ENCODE data around the gene GMEB2.

GMEB2 gene

DNA sequence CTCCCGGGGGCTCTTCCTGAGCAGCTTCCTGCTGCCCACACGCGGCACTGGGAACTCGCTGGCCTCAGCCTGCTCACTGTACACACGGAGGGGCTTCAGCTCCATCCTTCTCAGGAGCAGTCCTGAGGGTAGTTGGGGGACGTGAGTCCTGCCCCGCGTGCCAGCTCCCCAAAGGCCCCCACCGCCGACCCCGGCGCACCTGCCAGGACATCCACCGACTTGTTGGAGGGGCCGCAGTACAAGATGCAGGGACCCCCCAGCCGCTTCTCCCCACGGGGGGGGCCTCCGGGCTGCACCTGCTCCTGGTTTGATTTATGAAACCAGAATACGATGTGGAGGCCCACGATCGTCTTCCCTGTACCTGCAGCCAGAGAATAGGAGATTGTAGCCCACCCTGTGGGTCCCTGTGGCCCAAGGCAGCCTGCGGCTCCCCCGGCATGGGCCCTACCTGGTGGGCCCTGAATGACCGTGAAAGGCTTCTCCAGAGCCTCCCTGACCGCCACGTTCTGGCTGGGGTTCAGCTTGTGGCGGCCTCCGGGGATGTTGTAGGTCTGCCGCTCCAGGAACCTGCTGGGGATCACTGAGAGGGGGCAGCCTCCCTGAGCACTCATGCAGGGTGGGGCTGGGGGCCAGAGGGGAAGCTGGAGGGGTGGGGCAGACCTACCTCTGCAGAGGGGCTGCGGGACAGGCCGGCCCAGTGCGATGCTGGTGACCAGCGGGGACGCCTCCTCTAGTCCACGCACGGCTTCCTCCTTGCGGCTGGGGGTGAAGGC, 65.1 kb downstream of the GMEB2 start:
- TF ChIP-seq GATA2 (IDR thresholded peaks at IDR 0.05; ENCODE audit: low read depth, low read length) (no peak), GATA3 (IDR thresholded peaks at IDR 0.05; ENCODE audit: low read depth, low read length) (no peak)

DNA sequence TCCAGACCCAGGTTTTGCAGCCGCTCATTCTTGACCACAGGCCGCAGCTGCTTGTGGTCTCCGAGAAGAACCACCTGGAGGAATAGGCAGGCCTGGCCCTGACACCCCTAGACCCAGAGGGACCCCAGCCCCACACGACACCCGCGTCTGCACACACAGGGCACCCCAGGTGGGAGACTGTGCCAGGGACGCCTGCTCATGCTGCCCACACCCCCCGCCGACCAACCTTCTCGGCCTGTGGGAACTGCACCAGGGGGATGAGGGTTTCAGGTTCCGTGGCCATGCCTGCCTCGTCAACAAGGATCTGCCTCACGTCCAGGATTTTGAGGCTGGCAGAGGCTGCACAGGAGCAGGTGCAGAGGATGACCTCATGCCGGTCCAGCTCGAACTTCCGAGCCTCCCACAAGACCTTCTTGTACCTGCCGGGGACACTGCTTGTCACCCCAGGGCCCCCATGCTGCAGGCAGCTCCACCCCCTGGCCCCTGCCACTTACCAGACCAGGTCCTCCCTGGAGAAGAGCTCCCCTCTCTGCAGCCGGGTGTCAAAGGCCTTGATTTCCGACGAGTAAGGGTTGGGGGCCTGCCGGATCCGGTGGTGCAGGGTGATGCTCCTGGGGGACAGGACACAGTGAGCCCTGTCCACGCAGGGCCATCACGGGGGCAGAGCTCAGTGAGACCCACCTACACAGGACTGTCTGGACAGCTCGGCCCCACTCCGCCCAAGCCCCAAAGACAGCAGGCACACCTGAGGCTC, 65.9 kb downstream of the GMEB2 start:
- TF ChIP-seq GATA2 (IDR thresholded peaks at IDR 0.05; ENCODE audit: low read depth, low read length) (no peak), GATA3 (IDR thresholded peaks at IDR 0.05; ENCODE audit: low read depth, low read length) (no peak)

DNA sequence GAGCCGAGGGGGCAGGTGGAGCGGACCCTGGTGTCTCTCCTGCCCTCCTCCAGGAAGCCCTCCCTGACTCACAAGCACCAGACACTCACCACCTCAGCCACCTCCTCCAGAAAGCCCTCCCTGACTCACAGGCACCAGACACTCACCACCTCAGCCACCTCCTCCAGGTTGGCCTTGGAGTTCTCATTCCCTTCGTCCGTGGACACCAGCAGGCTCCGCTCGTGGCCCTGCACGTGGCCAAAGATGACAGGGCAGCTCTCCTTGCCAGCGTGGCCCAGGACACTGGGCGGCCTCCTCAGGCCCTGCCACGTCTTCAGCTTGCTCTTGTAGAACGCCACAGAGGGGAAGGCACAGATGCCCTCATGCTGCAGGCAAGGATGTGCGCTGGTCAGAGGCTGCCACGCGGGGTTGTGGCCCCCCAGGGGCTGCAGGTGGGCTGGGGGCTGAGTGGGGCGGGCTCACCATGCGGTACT, 66.5 kb downstream of the GMEB2 start:
- TF ChIP-seq GATA3 (IDR thresholded peaks at IDR 0.05; ENCODE audit: low read depth, low read length) = no peak
- no peak for TF ChIP-seq GATA2 (IDR thresholded peaks at IDR 0.05; ENCODE audit: low read depth, low read length)

DNA sequence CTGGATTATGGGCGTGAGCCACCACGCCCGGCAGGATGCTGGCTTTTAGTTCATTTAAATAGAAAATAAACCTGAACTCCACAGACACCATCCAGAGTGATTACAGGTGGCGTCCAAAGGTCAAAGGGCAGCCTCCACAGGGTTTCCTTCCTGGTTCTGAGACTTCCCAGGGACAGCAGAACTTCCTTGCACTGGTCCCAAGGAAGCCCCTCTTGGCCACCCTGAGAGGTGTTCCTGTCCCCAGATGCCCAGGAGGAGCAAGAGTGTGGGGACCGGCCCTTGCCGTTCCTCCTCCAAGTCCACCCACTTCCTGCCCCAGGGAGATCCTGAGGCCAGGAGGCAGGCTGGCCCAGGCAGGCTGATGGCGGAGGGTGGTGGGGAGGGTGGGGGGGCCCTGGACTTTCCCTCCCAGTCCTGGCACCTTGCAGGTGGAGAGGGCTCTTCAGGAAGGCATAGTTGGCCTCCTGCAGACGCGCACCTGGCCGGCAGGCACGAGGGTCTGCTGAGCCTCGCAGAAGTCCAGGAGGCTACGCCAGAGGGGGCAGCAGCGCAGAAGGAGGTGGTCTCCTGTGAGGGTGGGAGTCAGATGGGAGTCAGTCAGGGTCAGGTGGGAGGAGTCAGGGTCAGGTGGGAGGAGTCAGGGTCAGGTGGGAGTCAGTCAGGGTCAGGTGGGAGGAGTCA, 68.0 kb downstream of the GMEB2 start:
- TF ChIP-seq GATA3 (IDR thresholded peaks at IDR 0.05; ENCODE audit: low read depth, low read length) (no peak), GATA2 (IDR thresholded peaks at IDR 0.05; ENCODE audit: low read depth, low read length) (no peak)

DNA sequence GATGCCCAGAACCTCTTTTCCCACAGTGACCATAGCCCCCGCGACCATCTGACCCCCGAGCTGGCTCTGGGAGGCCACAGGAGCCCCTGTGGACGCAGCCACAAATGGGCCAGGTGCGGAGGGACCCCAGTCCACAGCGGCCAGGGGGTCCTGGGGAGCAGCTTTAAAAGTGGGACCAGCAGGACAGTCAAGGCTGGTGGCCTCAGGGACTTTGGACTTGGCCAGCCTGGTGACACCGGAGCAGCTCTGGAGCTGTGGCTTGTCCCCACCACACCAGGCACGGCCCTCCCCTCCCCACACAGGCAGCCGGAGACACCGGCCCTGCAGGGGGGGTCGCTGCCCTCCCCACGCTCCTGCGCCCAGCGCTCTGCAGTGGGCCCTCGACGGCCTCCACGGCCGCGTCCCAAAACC, 69.4 kb downstream of the GMEB2 start:
- TF ChIP-seq GATA2 (IDR thresholded peaks at IDR 0.05; ENCODE audit: low read depth, low read length) (no peak), GATA3 (IDR thresholded peaks at IDR 0.05; ENCODE audit: low read depth, low read length) (no peak)

DNA sequence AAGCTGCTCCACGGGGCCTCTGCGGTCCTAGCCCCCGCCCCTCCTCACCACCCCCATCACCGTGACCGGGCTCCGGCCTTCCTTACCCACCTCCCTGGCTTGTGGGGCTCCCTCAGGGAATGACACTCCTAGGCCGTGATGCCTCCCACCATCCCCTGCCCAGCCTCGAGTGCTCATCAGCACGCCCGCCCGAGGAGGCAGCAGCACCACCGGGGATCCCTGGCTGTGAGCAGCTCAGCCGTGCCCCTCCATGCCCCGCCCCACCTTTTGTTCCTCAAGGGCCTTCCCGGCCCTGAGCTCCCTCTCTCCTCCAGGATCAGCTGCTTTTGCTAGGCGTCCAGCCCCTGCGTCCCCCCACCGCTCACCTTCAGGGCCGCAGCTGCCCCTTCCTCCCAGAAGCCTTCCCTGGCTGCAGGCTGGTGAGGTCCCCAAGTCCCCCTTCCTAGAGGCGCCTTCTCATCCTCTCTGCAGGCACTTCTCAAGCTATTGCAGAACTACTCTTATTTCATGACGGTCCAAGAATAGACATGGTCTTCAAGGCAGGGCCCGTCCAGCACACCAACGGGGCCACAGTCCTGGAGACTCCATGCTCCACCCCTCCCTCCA, 69.9 kb downstream of the GMEB2 start:
- TF ChIP-seq GATA2 (IDR thresholded peaks at IDR 0.05; ENCODE audit: low read depth, low read length) (no peak), GATA3 (IDR thresholded peaks at IDR 0.05; ENCODE audit: low read depth, low read length) (no peak)

DNA sequence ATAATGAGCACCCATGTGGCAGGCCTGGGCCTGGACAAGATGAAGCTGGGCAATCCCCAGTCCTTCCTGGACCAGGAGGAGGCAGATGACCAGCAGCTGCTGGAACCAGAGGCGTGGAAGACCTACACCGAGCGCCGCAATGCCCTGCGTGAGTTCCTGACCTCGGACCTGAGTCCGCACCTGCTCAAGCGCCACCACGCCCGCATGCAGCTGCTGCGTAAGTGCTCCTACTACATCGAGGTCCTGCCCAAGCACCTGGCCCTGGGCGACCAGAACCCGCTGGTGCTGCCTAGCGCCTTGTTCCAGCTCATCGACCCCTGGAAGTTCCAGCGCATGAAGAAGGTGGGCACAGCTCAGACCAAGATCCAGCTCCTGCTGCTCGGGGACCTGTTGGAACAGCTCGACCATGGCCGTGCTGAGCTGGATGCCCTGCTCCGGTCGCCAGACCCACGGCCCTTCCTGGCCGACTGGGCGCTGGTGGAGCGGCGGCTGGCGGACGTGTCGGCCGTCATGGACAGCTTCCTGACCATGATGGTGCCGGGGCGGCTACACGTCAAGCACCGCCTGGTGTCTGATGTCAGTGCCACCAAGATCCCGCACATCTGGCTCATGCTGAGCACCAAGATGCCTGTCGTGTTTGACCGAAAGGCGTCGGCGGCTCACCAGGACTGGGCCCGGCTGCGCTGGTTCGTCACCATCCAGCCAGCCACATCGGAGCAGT, 71.1 kb downstream of the GMEB2 start:
- TF ChIP-seq GATA3 (IDR thresholded peaks at IDR 0.05; ENCODE audit: low read depth, low read length) = no peak
- TF ChIP-seq GATA2 (IDR thresholded peaks at IDR 0.05; ENCODE audit: low read depth, low read length) = no peak

DNA sequence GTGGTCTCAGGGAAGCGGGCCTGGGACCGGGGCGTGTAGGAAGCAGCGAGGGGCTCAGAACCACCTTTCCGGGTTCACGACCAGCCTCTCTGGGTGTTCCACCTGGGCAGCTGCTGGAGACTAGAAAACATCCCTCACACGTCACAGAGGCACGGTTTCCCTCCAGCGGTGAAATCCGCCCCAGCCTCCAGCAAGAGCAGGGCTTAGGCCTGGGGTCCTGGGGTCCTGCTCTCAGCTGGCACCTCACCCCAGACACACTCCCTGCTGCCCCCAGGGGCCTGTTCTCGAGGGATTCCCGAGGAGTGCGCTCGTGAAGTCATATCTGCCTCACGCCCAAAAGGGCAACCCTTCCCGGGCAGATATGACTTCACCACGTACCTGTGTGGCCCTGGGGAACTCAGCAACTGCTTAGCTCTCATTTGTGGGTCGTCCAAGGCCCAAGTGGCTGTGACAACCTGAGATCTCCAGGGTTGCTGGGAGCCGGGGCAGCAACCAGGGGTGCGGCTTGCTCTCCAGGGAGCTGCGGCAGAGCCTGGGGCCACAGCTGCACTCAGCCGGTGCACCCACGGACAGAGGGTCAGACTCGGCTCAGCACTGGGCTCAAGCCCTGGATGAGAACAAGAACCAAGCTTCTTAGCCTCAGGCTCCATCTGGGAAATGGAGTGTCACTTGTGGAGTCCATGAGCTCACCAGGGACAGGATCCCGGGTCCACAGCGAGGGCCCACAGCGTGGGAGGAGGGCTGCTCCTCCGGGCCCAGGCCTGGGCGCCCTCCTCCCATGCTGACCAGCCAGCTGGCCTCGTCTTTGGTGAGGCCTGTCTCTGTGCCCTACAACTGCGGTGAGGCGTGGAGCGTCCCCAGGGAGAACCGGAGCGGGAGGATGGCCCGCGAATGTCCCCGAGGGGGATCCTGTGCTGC, 72.3 kb downstream of the GMEB2 start:
- TF ChIP-seq GATA3 (IDR thresholded peaks at IDR 0.05; ENCODE audit: low read depth, low read length) (no peak), GATA2 (IDR thresholded peaks at IDR 0.05; ENCODE audit: low read depth, low read length) (no peak)

DNA sequence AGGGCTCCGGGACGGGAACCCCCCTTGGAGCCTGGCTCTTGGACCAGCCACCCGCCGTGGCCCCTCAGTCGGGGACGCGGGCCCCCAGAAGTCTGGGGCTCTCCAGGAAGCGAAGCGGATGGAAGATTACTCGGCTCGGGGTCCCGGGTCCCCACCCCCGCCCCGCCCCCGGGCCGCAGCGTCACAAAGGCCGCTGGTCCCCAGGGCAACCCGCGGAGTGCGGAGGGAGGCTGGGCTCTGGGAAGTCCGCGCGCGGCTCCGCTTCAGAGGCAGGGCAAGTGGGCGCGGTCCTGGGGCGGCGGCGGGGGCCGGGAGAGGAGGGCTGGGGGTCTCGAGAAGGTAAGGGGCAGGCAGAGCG, 73.0 kb downstream of the GMEB2 start, which contains the start of gene FNDC11:
Gene FNDC11 (plus strand): TSS at position 227 of the 358 bp plus-strand sequence. CDS start 1,505 bp downstream, outside the sequence.
- no peak for TF ChIP-seq GATA2 (IDR thresholded peaks at IDR 0.05; ENCODE audit: low read depth, low read length)

DNA sequence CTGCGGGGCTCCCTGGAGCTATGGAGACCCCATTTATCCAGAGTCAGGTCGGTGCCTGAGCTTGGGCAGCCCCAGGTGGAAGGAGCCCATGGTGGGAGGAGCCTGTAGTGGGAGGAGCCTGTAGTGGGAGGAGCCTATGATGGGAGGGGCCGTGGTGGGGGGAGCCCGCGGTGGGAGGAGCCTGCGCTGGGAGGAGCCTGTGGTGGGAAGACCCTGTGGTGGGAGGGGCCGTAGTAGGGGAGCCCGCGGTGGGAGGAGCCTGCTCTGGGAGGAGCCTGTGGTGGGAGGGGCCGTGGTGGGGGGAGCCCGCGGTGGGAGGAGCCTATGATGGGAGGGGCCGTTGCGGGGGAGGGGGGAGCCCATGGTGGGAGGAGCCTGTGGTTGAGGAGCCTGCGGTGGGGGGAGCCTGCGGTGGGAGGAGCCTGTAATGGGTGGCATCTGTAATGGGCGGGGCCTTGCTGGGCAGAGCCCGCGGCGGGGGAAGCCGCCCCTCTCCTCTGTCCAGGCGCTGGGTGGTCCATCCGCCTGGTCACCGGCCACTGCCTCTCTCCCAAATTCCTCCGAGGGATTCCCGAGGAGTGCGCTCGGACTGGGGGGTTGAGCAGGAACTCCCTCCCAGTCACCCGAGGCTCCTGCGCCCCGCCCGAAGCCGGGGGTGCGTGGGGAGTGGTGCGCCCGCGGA, 73.5 kb downstream of the GMEB2 start:
- TF ChIP-seq GATA2 (IDR thresholded peaks at IDR 0.05; ENCODE audit: low read depth, low read length) (no peak), GATA3 (IDR thresholded peaks at IDR 0.05; ENCODE audit: low read depth, low read length) (no peak)

DNA sequence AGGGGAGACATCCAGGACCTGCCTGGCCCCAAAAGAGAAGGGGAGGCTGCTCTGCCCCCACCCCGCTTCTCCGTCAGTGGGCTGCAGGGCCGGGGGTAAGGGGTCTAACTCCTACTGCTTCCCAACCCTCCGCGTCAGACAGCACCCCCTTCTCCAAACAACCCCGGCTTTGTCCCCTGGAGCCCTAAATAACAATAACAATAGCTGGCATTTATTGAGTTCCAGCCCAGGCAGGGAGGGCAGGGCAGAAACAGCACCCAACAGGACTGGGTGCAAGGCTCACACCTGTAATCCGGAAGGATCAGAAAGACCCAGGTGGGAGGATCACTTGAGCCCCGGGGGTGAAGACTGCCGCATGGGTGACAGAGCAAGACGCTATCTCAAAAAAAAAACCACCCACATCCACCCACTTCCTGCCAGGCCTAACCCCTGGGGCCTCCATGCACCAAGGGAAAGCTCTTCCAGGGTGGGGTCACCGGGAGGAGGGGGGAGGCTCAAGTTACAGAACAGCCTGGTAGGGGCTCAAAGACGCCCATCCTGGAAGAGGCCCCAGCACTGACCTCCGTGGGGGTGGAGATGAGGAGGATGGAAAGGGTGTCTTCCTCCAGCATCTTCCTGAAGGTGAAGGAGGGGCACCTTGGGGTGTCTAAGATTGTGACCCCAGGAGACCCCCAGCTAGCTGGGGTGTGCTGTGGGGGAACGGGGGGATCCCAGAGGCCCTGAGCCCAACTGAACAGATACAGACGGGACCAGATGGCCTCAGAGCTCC, 74.2 kb downstream of the GMEB2 start:
- TF ChIP-seq GATA2 (IDR thresholded peaks at IDR 0.05; ENCODE audit: low read depth, low read length) = no peak
- no peak for TF ChIP-seq GATA3 (IDR thresholded peaks at IDR 0.05; ENCODE audit: low read depth, low read length)
